WTC11 (cell line): ENCODE data around the gene CIART. TPM values are rescaled to one million over a fixed set of nuclear protein-coding genes. Genes with fewer than 3 reads are reported as not detected.
A peak's percentile ranks its signal among the peaks of the same experiment; 100 is the strongest.

ENCODE experiments used
- ATAC-seq: fragments of 200-7000 bp; cut with Tn5 transposase; 2 replicates; pipeline ENCODE4 v1.10.0; 2021; ENCODE audit warnings: mild to moderate bottlenecking, moderate library complexity
- CTCF ChIA-PET: fragments of 300-600 bp; sonication (Branson Sonifier 250); formaldehyde crosslinking; loops from one replicate; lab custom pipeline; 2021; ENCODE audit warnings: antibody characterized with exemption; lab: Charles Lee
- POLR2A ChIA-PET: fragments of 350-600 bp; sonication (Branson Sonifier 250); formaldehyde crosslinking; loops from one replicate; lab custom pipeline; 2021; ENCODE audit warnings: antibody characterized with exemption; lab: Charles Lee
- DNase-seq: peaks from one replicate; pipeline ENCODE4 v3.0.0; 2021; ENCODE audit warnings: low spot score
- H3K27ac Mint-ChIP-seq: 2 replicates; pipeline ENCODE4 v1.8.0; 2021; ENCODE audit warnings: mixed read lengths
- H3K27me3 Mint-ChIP-seq: 2 replicates; pipeline ENCODE4 v1.8.0; 2021; ENCODE audit warnings: low read depth, mild to moderate bottlenecking, moderate library complexity, mixed read lengths
- H3K36me3 Mint-ChIP-seq: 2 replicates; pipeline ENCODE4 v1.8.0; 2021; ENCODE audit warnings: mixed read lengths
- H3K4me1 Mint-ChIP-seq: 2 replicates; pipeline ENCODE4 v1.8.0; 2022; ENCODE audit warnings: mixed read lengths
- H3K4me3 Mint-ChIP-seq: 2 replicates; pipeline ENCODE4 v1.8.0; 2021; ENCODE audit warnings: mild to moderate bottlenecking, moderate library complexity, mixed read lengths
- H3K9me3 Mint-ChIP-seq: 2 replicates; pipeline ENCODE4 v1.8.0; 2021; ENCODE audit warnings: mixed read lengths
- CREB1 ChIP-seq: sonication (generic); formaldehyde crosslinking; IDR thresholded peaks from 2 replicates; pipeline ENCODE4 v1.8.0; 2023; ENCODE audit warnings: mild to moderate bottlenecking, missing genetic modification reagents
- FOXJ3 ChIP-seq: sonication (generic); formaldehyde crosslinking; IDR thresholded peaks from 2 replicates; pipeline ENCODE4 v1.9.0; 2021; ENCODE audit warnings: missing genetic modification reagents, mild to moderate bottlenecking, borderline replicate concordance
- FOXK1 ChIP-seq: sonication (generic); formaldehyde crosslinking; IDR thresholded peaks from 2 replicates; pipeline ENCODE4 v1.8.0; 2022; ENCODE audit warnings: mild to moderate bottlenecking, moderate library complexity, missing genetic modification reagents
- GABPB1 ChIP-seq: sonication (generic); formaldehyde crosslinking; IDR thresholded peaks from 2 replicates; pipeline ENCODE4 v1.8.1; 2023; ENCODE audit warnings: mild to moderate bottlenecking, missing genetic modification reagents
- HMGA2 ChIP-seq: fragments of 250-450 bp; sonication (Bioruptor Pico); IDR thresholded peaks from 2 replicates; pipeline ENCODE4 v1.4.0; 2021; ENCODE audit warnings: mild to moderate bottlenecking, moderate library complexity
- IRF1 ChIP-seq: sonication (generic); formaldehyde crosslinking; IDR thresholded peaks from 2 replicates; pipeline ENCODE4 v1.8.0; 2023; ENCODE audit warnings: missing genetic modification reagents
- JUN ChIP-seq: sonication (generic); formaldehyde crosslinking; IDR thresholded peaks from 2 replicates; pipeline ENCODE4 v1.8.0; 2023; ENCODE audit warnings: mild to moderate bottlenecking, missing genetic modification reagents
- KAT7 ChIP-seq: sonication (generic); formaldehyde crosslinking; IDR thresholded peaks from 2 replicates; pipeline ENCODE4 v1.8.1; 2023; ENCODE audit warnings: missing genetic modification reagents, mild to moderate bottlenecking, borderline replicate concordance
- MYBL2 ChIP-seq: sonication (generic); formaldehyde crosslinking; IDR thresholded peaks from 2 replicates; pipeline ENCODE4 v1.8.1; 2023; ENCODE audit warnings: mild to moderate bottlenecking, moderate library complexity, missing genetic modification reagents
- SMAD3 ChIP-seq: sonication (generic); formaldehyde crosslinking; IDR thresholded peaks from 2 replicates; pipeline ENCODE4 v1.8.0; 2022; ENCODE audit warnings: missing genetic modification reagents, mild to moderate bottlenecking, borderline replicate concordance
- SMAD4 ChIP-seq: sonication (generic); formaldehyde crosslinking; IDR thresholded peaks from 2 replicates; pipeline ENCODE4 v1.8.0; 2022; ENCODE audit warnings: mild to moderate bottlenecking, missing genetic modification reagents
- STAT6 ChIP-seq: sonication (generic); formaldehyde crosslinking; conservative IDR thresholded peaks from 2 replicates; pipeline ENCODE4 v1.8.1; 2023; ENCODE audit warnings: mild to moderate bottlenecking, low read depth, missing genetic modification reagents, moderate library complexity
- TCF7 ChIP-seq: sonication (generic); formaldehyde crosslinking; IDR thresholded peaks from 2 replicates; pipeline ENCODE4 v1.8.0; 2022; ENCODE audit warnings: mild to moderate bottlenecking, low read depth, missing genetic modification reagents, moderate library complexity
- ZBTB21 ChIP-seq: sonication (generic); formaldehyde crosslinking; IDR thresholded peaks from 2 replicates; pipeline ENCODE4 v1.8.1; 2023; ENCODE audit warnings: mild to moderate bottlenecking, missing genetic modification reagents, borderline replicate concordance
- ZNF232 ChIP-seq: sonication (generic); formaldehyde crosslinking; IDR thresholded peaks from 2 replicates; pipeline ENCODE4 v1.8.0; 2022; ENCODE audit warnings: mild to moderate bottlenecking, missing genetic modification reagents
- ZNF263 ChIP-seq: sonication (generic); formaldehyde crosslinking; IDR thresholded peaks from 2 replicates; pipeline ENCODE4 v1.8.1; 2022; ENCODE audit warnings: low read depth, mild to moderate bottlenecking, moderate library complexity, missing genetic modification reagents
- ZNF423 ChIP-seq: fragments of 250-450 bp; sonication (Bioruptor Pico); IDR thresholded peaks from 2 replicates; pipeline ENCODE4 v2.1.2; 2022; ENCODE audit warnings: mild to moderate bottlenecking, moderate library complexity
- ZNF512 ChIP-seq: sonication (generic); formaldehyde crosslinking; IDR thresholded peaks from 2 replicates; pipeline ENCODE4 v1.8.1; 2022; ENCODE audit warnings: missing genetic modification reagents, borderline replicate concordance
- total RNA-seq: library from RNA; stranded (reverse); gene quantifications from 3 replicates; pipeline ENCODE4 v1.2.3, GENCODE V29; 2021
- TF ChIP-seq, protein P1 (sequence below): sonication (generic); formaldehyde crosslinking; IDR thresholded peaks from 2 replicates; pipeline ENCODE4 v1.8.1; 2023; ENCODE audit warnings: mild to moderate bottlenecking, missing genetic modification reagents, moderate library complexity
- TF ChIP-seq, protein P2 (sequence below): sonication (generic); formaldehyde crosslinking; IDR thresholded peaks from 2 replicates; pipeline ENCODE4 v1.8.1; 2022; ENCODE audit warnings: mild to moderate bottlenecking, moderate library complexity, missing genetic modification reagents
- TF ChIP-seq, protein P3 (sequence below): sonication (generic); formaldehyde crosslinking; IDR thresholded peaks from 2 replicates; pipeline ENCODE4 v1.8.0; 2022; ENCODE audit warnings: missing genetic modification reagents

CIART gene
- total RNA-seq, 1 experiment from 2014 or later = 7.8 TPM

DNA sequence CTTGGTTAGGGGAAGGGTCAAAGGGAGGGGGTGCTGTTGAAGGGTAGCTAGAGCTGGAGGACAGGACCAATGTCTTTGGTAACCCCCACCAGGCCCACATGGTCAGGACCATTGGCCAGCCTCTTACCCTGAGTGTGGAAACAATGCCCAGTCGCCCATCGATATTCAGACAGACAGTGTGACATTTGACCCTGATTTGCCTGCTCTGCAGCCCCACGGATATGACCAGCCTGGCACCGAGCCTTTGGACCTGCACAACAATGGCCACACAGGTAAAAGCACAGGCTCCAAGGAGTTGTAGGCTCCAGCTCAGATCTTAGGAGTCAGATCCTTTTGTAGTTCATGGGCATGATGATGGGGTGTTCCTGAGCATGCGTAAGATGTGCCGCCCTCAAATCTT, 21.0 kb upstream of the CIART start:
- H3K4me3 Mint-ChIP-seq = peak overlapping the region; percentile 32; the same call in 1 of the 2 replicates
- no peaks in the 10 kb centered on the region for H3K27me3 Mint-ChIP-seq
- peaks cover 34% of the 10 kb centered on the region for H3K4me1 Mint-ChIP-seq
- peaks cover 41% of the 10 kb centered on the region for H3K36me3 Mint-ChIP-seq
- TF ChIP-seq ZNF512 (CRISPR knock-in tag) (no peak), SMAD4 (CRISPR knock-in tag) (no peak), SMAD3 (CRISPR knock-in tag) (no peak), MYBL2 (CRISPR knock-in tag) (no peak), TCF7 (CRISPR knock-in tag) (no peak), FOXK1 (CRISPR knock-in tag) (no peak), JUN (CRISPR knock-in tag) (no peak), HMGA2 (CRISPR knock-in tag) (no peak), ZBTB21 (CRISPR knock-in tag) (no peak), GABPB1 (CRISPR knock-in tag) (no peak), ZNF263 (no peak)
- TF ChIP-seq, protein P1, sequence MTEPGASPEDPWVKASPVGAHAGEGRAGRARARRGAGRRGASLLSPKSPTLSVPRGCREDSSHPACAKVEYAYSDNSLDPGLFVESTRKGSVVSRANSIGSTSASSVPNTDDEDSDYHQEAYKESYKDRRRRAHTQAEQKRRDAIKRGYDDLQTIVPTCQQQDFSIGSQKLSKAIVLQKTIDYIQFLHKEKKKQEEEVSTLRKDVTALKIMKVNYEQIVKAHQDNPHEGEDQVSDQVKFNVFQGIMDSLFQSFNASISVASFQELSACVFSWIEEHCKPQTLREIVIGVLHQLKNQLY = no peak
- TF ChIP-seq, protein P2, sequence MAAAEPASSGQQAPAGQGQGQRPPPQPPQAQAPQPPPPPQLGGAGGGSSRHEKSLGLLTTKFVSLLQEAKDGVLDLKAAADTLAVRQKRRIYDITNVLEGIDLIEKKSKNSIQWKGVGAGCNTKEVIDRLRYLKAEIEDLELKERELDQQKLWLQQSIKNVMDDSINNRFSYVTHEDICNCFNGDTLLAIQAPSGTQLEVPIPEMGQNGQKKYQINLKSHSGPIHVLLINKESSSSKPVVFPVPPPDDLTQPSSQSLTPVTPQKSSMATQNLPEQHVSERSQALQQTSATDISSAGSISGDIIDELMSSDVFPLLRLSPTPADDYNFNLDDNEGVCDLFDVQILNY (CRISPR knock-in tag) = no peak
- TF ChIP-seq, protein P3, sequence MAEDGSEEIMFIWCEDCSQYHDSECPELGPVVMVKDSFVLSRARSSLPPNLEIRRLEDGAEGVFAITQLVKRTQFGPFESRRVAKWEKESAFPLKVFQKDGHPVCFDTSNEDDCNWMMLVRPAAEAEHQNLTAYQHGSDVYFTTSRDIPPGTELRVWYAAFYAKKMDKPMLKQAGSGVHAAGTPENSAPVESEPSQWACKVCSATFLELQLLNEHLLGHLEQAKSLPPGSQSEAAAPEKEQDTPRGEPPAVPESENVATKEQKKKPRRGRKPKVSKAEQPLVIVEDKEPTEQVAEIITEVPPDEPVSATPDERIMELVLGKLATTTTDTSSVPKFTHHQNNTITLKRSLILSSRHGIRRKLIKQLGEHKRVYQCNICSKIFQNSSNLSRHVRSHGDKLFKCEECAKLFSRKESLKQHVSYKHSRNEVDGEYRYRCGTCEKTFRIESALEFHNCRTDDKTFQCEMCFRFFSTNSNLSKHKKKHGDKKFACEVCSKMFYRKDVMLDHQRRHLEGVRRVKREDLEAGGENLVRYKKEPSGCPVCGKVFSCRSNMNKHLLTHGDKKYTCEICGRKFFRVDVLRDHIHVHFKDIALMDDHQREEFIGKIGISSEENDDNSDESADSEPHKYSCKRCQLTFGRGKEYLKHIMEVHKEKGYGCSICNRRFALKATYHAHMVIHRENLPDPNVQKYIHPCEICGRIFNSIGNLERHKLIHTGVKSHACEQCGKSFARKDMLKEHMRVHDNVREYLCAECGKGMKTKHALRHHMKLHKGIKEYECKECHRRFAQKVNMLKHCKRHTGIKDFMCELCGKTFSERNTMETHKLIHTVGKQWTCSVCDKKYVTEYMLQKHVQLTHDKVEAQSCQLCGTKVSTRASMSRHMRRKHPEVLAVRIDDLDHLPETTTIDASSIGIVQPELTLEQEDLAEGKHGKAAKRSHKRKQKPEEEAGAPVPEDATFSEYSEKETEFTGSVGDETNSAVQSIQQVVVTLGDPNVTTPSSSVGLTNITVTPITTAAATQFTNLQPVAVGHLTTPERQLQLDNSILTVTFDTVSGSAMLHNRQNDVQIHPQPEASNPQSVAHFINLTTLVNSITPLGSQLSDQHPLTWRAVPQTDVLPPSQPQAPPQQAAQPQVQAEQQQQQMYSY (CRISPR knock-in tag) = no peak
- ATAC-seq = no peak
- CTCF ChIA-PET = interaction anchor here (1.9 kb wide), 1 partner anchor 11 kb away, joined by 17 read pairs; the partner anchor contains the start of gene C1orf54
- no peaks in the 10 kb centered on the region for H3K9me3 Mint-ChIP-seq
- H3K27ac Mint-ChIP-seq = peak overlapping the region; percentile 93; the same call in 1 of the 2 replicates
- DNase-seq = no peak
- POLR2A ChIA-PET = no interaction called here

- H3K27me3 Mint-ChIP-seq = no peaks in the 10 kb centered on the region
- no peaks in the 10 kb centered on the region for H3K9me3 Mint-ChIP-seq
- peaks cover 51% of the 10 kb centered on the region for H3K36me3 Mint-ChIP-seq
- CTCF ChIA-PET = interaction anchor here (0.6 kb wide), 1 partner anchor 223 kb away, joined by 3 read pairs; no protein-coding TSS in a partner anchor
- POLR2A ChIA-PET = interaction anchor here (0.5 to 1.1 kb wide), 3 partner anchors 10 to 326 kb away, joined by 3 read pairs; partner anchors contain the start of genes C1orf54 and MTMR11
- H3K4me1 Mint-ChIP-seq = peaks cover 34% of the 10 kb centered on the region
- DNase-seq (no peak), ATAC-seq (no peak)
- peak overlapping the region; percentile 64 for H3K27ac Mint-ChIP-seq
- TF ChIP-seq STAT6 (CRISPR knock-in tag) = no peak
- no peak for TF ChIP-seq KAT7 (CRISPR knock-in tag)
- TF ChIP-seq ZNF423 (CRISPR knock-in tag) = no peak
- no peak for TF ChIP-seq TCF7 (CRISPR knock-in tag)
- no peak for TF ChIP-seq FOXJ3 (CRISPR knock-in tag)
- TF ChIP-seq CREB1 = no peak
- TF ChIP-seq, protein P1 = no peak
- TF ChIP-seq ZNF232 = no peak
- TF ChIP-seq IRF1 (CRISPR knock-in tag) = no peak
- no peak overlapping the region for H3K4me3 Mint-ChIP-seq
These were observed 19.7 kb upstream of the CIART start for GRCh38 chr1:150262388-150263320.
